ENCODE data around the gene FOXQ1. TPM values are rescaled to one million over a fixed set of nuclear protein-coding genes. Genes with fewer than 3 reads are reported as not detected.
"Not testable (repeated sequence)": the region's sequence is repeated elsewhere in the genome, so short reads cannot be mapped to it uniquely, and the experiment has no call there.

FOXQ1 gene
- total RNA-seq, 2 donors from 2014 or later, result not detected

- Mint-ChIP-seq H3K4me3 (no peak overlapping the region), H3K27ac (no peak overlapping the region), H3K9me3 (peaks cover 0 to 2% of the 10 kb centered on the region in 2 donors), H3K36me3 (ENCODE audit: insufficient read depth in 2 of 2) (peaks cover 0 to 2% of the 10 kb centered on the region in 2 donors), H3K27me3 (ENCODE audit: low read depth) (peaks cover 52% of the 10 kb centered on the region), H3K4me1 (ENCODE audit: low read depth) (no peaks in the 10 kb centered on the region)
- DNase-seq (no peak), ATAC-seq (replicated peaks in 1 of 2) (no peak)
Observed at GRCh38 chr6:1335367-1336037, 23.6 kb downstream of the FOXQ1 start.

GRCh38 chr6:1336246-1336843, 24.4 kb downstream of the FOXQ1 start:
- no peaks in the 10 kb centered on the region for H3K36me3 Mint-ChIP-seq (ENCODE audit: insufficient read depth in 2 of 2)
- no peaks in the 10 kb centered on the region for H3K9me3 Mint-ChIP-seq
- no peak overlapping the region for H3K27ac Mint-ChIP-seq
- no peak overlapping the region for H3K4me3 Mint-ChIP-seq
- no peaks in the 10 kb centered on the region for H3K4me1 Mint-ChIP-seq (ENCODE audit: low read depth)
- DNase-seq (no peak), ATAC-seq (replicated peaks in 1 of 2) (no peak)
- peaks cover 56% of the 10 kb centered on the region for H3K27me3 Mint-ChIP-seq (ENCODE audit: low read depth)

GRCh38 chr6:1337791-1338190, 25.9 kb downstream of the FOXQ1 start:
- Mint-ChIP-seq H3K27me3 (ENCODE audit: low read depth) (peaks cover 63% of the 10 kb centered on the region), H3K9me3 (peaks cover 0 to 1% of the 10 kb centered on the region in 2 donors), H3K27ac (no peak overlapping the region), H3K4me1 (ENCODE audit: low read depth) (no peaks in the 10 kb centered on the region), H3K4me3 (no peak overlapping the region), H3K36me3 (ENCODE audit: insufficient read depth in 2 of 2) (no peaks in the 10 kb centered on the region)
- DNase-seq (no peak), ATAC-seq (replicated peaks in 1 of 2) (no peak)

- H3K36me3 Mint-ChIP-seq (ENCODE audit: insufficient read depth in 2 of 2), result peaks cover 9 to 11% of the 10 kb centered on the region in 2 donors
- peaks cover 10 to 12% of the 10 kb centered on the region in 2 donors for H3K9me3 Mint-ChIP-seq
- no peak overlapping the region for H3K27ac Mint-ChIP-seq
- H3K4me3 Mint-ChIP-seq, result no peak overlapping the region
- H3K27me3 Mint-ChIP-seq (ENCODE audit: low read depth), result peaks cover 46% of the 10 kb centered on the region
- ATAC-seq (replicated peaks in 1 of 2), result no peak
- no peak for DNase-seq
- no peaks in the 10 kb centered on the region for H3K4me1 Mint-ChIP-seq (ENCODE audit: low read depth)
Observed at GRCh38 chr6:1346101-1346500, 34.2 kb downstream of the FOXQ1 start.

GRCh38 chr6:1346558-1347091, 34.7 kb downstream of the FOXQ1 start:
- Mint-ChIP-seq H3K36me3 (ENCODE audit: insufficient read depth in 2 of 2) (peaks cover 9 to 15% of the 10 kb centered on the region in 2 donors), H3K4me1 (ENCODE audit: low read depth) (no peaks in the 10 kb centered on the region), H3K4me3 (no peak overlapping the region), H3K9me3 (peaks cover 12 to 14% of the 10 kb centered on the region in 2 donors), H3K27ac (no peak overlapping the region), H3K27me3 (ENCODE audit: low read depth) (peaks cover 46% of the 10 kb centered on the region)
- ATAC-seq (replicated peaks in 1 of 2), result no peak
- no peak for DNase-seq

- H3K36me3 Mint-ChIP-seq (ENCODE audit: insufficient read depth in 2 of 2), result peaks cover 9 to 18% of the 10 kb centered on the region in 2 donors
- H3K27ac Mint-ChIP-seq, result no peak overlapping the region
- H3K9me3 Mint-ChIP-seq, result peaks cover 12 to 16% of the 10 kb centered on the region in 2 donors
- no peak overlapping the region for H3K4me3 Mint-ChIP-seq
- no peak for ATAC-seq (replicated peaks in 1 of 2)
- H3K4me1 Mint-ChIP-seq (ENCODE audit: low read depth), result no peaks in the 10 kb centered on the region
- DNase-seq, result no peak
- peaks cover 42% of the 10 kb centered on the region for H3K27me3 Mint-ChIP-seq (ENCODE audit: low read depth)
Observed at GRCh38 chr6:1347161-1347560, 35.3 kb downstream of the FOXQ1 start.

GRCh38 chr6:1348675-1349074, 36.8 kb downstream of the FOXQ1 start:
- no peaks in the 10 kb centered on the region for H3K4me1 Mint-ChIP-seq (ENCODE audit: low read depth)
- H3K36me3 Mint-ChIP-seq (ENCODE audit: insufficient read depth in 2 of 2), result peaks cover 7 to 21% of the 10 kb centered on the region in 2 donors
- no peak overlapping the region for H3K27ac Mint-ChIP-seq
- H3K4me3 Mint-ChIP-seq, result no peak overlapping the region
- no peak for DNase-seq
- H3K9me3 Mint-ChIP-seq, result peaks cover 9 to 17% of the 10 kb centered on the region in 2 donors
- no peak for ATAC-seq (replicated peaks in 1 of 2)
- peaks cover 50% of the 10 kb centered on the region for H3K27me3 Mint-ChIP-seq (ENCODE audit: low read depth)

GRCh38 chr6:1349655-1350054, 37.8 kb downstream of the FOXQ1 start:
- Mint-ChIP-seq H3K27me3 (ENCODE audit: low read depth) (peaks cover 53% of the 10 kb centered on the region), H3K9me3 (peaks cover 7 to 16% of the 10 kb centered on the region in 2 donors), H3K27ac (no peak overlapping the region), H3K4me3 (no peak overlapping the region), H3K36me3 (ENCODE audit: insufficient read depth in 2 of 2) (peaks cover 1 to 15% of the 10 kb centered on the region in 2 donors), H3K4me1 (ENCODE audit: low read depth) (no peaks in the 10 kb centered on the region)
- ATAC-seq (replicated peaks in 1 of 2) (no peak), DNase-seq (no peak)

GRCh38 chr6:1351381-1352008, 39.6 kb downstream of the FOXQ1 start:
- H3K4me1 Mint-ChIP-seq (ENCODE audit: low read depth), result no peaks in the 10 kb centered on the region
- ATAC-seq (replicated peaks in 1 of 2), result no peak
- peaks cover 6 to 10% of the 10 kb centered on the region in 2 donors for H3K9me3 Mint-ChIP-seq
- H3K4me3 Mint-ChIP-seq, result no peak overlapping the region
- H3K27ac Mint-ChIP-seq, result no peak overlapping the region
- H3K36me3 Mint-ChIP-seq (ENCODE audit: insufficient read depth in 2 of 2), result peaks cover 0 to 11% of the 10 kb centered on the region in 2 donors
- no peak for DNase-seq
- peaks cover 48% of the 10 kb centered on the region for H3K27me3 Mint-ChIP-seq (ENCODE audit: low read depth)

- Mint-ChIP-seq H3K27me3 (ENCODE audit: low read depth) (peaks cover 44% of the 10 kb centered on the region), H3K36me3 (ENCODE audit: insufficient read depth in 2 of 2) (peaks cover 0 to 11% of the 10 kb centered on the region in 2 donors)
- H3K9me3 Mint-ChIP-seq; ATAC-seq (replicated peaks in 1 of 2); H3K4me1 Mint-ChIP-seq (ENCODE audit: low read depth); H3K4me3 Mint-ChIP-seq; DNase-seq; H3K27ac Mint-ChIP-seq: not testable (repeated sequence)
Observed at GRCh38 chr6:1355068-1355467, 43.2 kb downstream of the FOXQ1 start.

GRCh38 chr6:1361717-1362116, 49.8 kb downstream of the FOXQ1 start:
- not testable (repeated sequence) for ATAC-seq (replicated peaks in 1 of 2); H3K27ac Mint-ChIP-seq; H3K36me3 Mint-ChIP-seq (ENCODE audit: insufficient read depth in 2 of 2); H3K4me1 Mint-ChIP-seq (ENCODE audit: low read depth); DNase-seq; H3K9me3 Mint-ChIP-seq; H3K4me3 Mint-ChIP-seq
- peaks cover 39% of the 10 kb centered on the region for H3K27me3 Mint-ChIP-seq (ENCODE audit: low read depth)

- H3K27me3 Mint-ChIP-seq (ENCODE audit: low read depth), result peaks cover 48% of the 10 kb centered on the region
- DNase-seq (no peak), ATAC-seq (replicated peaks in 1 of 2) (no peak)
- no peak overlapping the region for H3K27ac Mint-ChIP-seq
- H3K4me3 Mint-ChIP-seq, result no peak overlapping the region
- H3K9me3 Mint-ChIP-seq, result no peaks in the 10 kb centered on the region
- H3K36me3 Mint-ChIP-seq (ENCODE audit: insufficient read depth in 2 of 2), result no peaks in the 10 kb centered on the region
- no peaks in the 10 kb centered on the region for H3K4me1 Mint-ChIP-seq (ENCODE audit: low read depth)
Observed at GRCh38 chr6:1362643-1363042, 50.7 kb downstream of the FOXQ1 start.

- Mint-ChIP-seq H3K36me3 (ENCODE audit: insufficient read depth in 2 of 2) (no peaks in the 10 kb centered on the region), H3K27me3 (ENCODE audit: low read depth) (peaks cover 54% of the 10 kb centered on the region), H3K27ac (no peak overlapping the region), H3K9me3 (no peaks in the 10 kb centered on the region), H3K4me1 (ENCODE audit: low read depth) (no peaks in the 10 kb centered on the region), H3K4me3 (no peak overlapping the region)
- ATAC-seq (replicated peaks in 1 of 2) (no peak), DNase-seq (no peak)
Observed at GRCh38 chr6:1363298-1363697, 51.4 kb downstream of the FOXQ1 start.
